Measurements from ENCODE around the gene AKR7A3.
"Not testable (repeated sequence)": the region's sequence is repeated elsewhere in the genome, so short reads cannot be mapped to it uniquely, and the experiment has no call there.

AKR7A3 gene

DNA sequence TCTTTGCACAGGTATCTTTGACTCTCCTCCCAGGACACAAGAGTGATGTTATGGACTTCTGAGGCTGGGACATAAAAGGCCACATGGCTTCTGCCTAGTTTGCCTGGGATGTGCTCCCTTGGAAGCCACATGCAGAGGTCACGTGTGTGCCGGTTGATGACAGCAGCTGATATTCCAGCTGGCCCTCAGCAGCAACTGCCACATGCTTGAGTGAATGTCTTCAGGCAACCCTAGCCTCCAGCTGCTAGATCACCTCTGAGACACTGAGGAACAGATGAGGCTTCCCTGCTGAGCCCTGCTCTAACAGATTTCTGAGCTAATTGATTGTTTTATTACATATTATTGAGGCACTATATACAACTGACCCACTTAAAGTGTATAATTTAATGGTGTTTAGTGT is 11.6 kb upstream of the AKR7A3 start:
- in situ Hi-C loops (cut with MboI; ENCODE audit: low sequenced_read_pairs) = no loop called here

- in situ Hi-C loops (cut with MboI; ENCODE audit: low sequenced_read_pairs) = no loop called here
These were observed 6.1 kb upstream of the AKR7A3 start for GRCh38 chr1:19294638-19295037.

- in situ Hi-C loops (cut with MboI; ENCODE audit: low sequenced_read_pairs) = no loop called here
These were observed 674 bp upstream of the AKR7A3 start for GRCh38 chr1:19289244-19289643.

DNA sequence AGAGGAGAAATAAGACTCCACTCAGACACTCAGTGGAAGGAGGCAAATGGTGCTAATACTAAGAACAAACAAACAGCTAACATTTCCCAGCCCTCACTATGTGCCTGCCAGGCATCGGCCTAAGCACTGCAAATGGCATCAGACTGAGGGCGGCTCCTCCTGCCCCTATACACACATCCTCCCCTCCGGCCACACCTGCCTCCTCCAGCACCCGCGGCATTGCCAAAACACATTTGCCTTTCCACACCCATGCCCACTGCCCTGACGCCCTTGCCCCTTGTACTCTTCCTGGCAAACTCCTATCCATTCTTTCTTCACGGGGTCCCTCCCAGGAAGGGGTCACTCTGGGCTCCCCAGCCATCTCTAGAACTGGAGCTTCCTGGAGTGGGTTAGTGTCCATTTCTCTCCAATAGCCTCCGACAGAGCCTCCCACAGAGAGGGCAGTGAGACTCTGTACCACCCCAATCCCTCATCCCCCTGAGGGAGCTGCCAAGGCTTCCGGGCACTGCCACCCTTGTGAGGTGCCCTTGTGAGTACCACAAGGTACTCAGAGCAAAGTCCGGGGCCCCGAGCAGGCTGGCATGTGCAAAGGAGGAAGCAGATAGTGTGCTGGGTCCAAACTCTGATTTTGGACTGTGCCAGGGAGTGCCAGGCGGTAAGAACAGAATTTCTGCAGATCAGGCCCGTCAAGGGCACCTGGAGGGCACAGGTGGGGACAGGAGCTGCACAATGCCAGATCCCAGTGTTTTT is 959 bp downstream of the AKR7A3 start:
- in situ Hi-C loops (cut with MboI; ENCODE audit: low sequenced_read_pairs) = no loop called here

GRCh38 chr1:19285807-19286206 is 2.8 kb downstream of the AKR7A3 start:
- in situ Hi-C loops (cut with MboI; ENCODE audit: low sequenced_read_pairs) = not testable (repeated sequence)

DNA sequence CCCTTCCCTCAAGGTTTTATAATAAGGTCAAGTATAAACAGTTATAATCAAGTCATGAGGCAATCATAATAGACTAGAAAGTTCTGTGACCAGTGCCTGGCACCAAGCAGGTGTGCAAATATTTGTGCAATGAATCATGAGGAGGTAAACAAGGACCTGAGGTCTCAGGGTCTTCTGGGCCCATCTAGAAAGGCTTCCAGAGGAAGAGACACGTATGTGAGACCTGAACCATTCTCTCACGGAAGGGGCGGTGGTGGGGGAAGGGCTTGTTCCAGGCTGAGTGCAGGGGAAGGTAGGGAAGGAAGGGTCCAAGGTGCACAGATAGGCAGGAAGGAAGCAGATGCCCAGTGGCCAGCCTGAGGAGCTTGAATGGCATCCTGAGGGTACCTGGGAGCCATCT is 3.2 kb downstream of the AKR7A3 start:
- in situ Hi-C loops (cut with MboI; ENCODE audit: low sequenced_read_pairs) = not testable (repeated sequence)

DNA sequence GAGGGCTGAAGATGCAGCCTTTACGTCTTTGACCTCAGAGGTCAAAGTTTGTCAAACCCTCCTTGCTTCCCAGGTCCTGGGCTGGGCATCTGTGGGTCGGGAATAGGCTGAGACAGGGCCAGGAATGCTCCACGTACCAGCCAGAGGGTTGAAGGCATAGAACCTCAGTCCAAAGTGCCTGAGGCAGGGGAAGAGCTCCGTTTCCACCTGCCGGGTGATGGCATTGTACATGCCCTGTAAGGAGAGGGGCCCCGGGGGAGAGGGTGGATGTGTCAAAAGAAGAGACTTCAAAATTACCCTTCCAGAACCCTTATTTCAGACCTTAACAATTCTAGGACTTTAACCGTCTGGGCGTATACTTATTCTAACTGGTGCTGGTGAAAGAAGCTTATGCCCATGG is 3.7 kb downstream of the AKR7A3 start:
- in situ Hi-C loops (cut with MboI; ENCODE audit: low sequenced_read_pairs) = no loop called here

DNA sequence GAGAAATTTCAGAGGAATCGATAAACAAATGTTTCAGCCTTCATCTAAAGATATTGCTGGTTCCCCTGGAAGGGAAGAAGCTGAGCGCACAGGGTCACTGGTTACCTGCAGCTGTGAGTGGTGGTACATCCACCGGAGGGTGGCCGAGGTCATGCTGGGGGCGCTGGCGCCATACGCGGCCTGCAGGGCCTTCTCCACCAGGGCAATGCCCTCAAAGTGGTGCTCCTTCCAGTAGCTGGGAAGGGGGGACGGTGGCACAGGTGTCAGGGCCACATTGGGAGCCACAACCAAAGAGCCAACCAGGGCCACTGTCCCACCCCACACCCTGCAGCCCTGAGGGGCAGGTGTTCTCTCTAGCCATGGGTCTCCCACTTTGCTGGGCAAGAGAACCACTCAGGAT is 4.7 kb downstream of the AKR7A3 start:
- in situ Hi-C loops (cut with MboI; ENCODE audit: low sequenced_read_pairs) = no loop called here

GRCh38 chr1:19274636-19275035 is 13.9 kb downstream of the AKR7A3 start:
- in situ Hi-C loops (cut with MboI; ENCODE audit: low sequenced_read_pairs) = no loop called here

DNA sequence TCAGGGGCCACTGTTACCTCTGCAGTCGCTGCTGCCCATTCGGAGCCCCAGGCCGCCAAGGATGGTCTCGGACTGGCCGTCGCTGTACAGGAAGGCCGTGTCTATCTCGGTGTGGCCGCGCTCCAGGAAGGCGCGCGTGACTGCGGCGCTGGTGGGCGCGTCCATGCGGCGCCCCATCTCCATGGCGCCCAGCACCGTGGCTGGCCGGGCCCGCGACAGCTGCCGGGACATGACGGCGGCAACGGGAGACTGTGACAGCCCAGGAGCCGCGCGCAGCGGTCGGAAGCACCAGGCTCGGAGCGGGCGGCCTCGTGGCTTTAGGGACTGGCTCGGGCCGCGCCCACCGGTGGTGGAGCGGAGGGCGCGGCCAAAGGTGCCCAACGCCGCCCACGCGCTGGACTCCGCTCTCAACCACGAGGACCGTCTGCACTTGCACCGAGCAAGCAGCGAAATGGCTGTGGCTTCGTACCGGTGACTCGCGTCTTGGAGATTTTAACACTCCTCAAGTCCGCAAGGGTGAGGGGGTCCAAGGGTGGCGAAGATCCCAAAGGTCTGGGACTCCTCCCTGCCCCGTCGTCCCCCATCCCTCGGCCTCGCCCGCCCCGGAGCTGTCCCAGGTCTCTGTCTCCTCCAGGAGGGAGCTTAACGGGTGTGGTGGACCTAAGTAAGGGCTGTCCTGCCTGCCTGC is 14.6 kb downstream of the AKR7A3 start:
- in situ Hi-C loops (cut with MboI; ENCODE audit: low sequenced_read_pairs) = not testable (repeated sequence)

GRCh38 chr1:19273106-19273843 is 15.3 kb downstream of the AKR7A3 start:
- in situ Hi-C loops (cut with MboI; ENCODE audit: low sequenced_read_pairs) = no loop called here

- in situ Hi-C loops (cut with MboI; ENCODE audit: low sequenced_read_pairs) = no loop called here
These were observed 16.5 kb downstream of the AKR7A3 start for GRCh38 chr1:19272064-19272463.

GRCh38 chr1:19270343-19270730 is 18.2 kb downstream of the AKR7A3 start:
- in situ Hi-C loops (cut with MboI; ENCODE audit: low sequenced_read_pairs) = not testable (repeated sequence)

- in situ Hi-C loops (cut with MboI; ENCODE audit: low sequenced_read_pairs) = not testable (repeated sequence)
These were observed 18.9 kb downstream of the AKR7A3 start for GRCh38 chr1:19269427-19270342.

GRCh38 chr1:19268445-19268844 is 20.1 kb downstream of the AKR7A3 start:
- in situ Hi-C loops (cut with MboI; ENCODE audit: low sequenced_read_pairs) = no loop called here

DNA sequence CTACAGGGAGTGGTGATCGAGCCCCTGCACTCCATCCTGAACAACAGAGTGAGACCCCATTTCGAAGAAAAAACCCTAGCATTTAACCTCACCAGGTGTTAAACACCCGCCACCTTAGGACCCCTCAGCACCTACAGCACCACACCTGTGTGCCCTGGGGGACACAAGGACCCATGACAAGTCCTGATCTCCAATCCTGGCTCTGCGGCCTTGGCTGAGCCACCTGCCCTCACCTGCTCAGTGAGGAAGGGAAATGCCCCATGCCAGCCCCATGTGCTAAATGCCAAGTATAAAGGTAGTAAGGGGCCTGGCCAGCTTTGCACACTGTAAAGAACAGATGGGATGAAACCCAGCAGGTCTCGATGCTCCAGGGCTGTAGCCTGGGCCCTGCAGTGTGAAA is 25.8 kb downstream of the AKR7A3 start:
- in situ Hi-C loops (cut with MboI; ENCODE audit: low sequenced_read_pairs) = no loop called here

- in situ Hi-C loops (cut with MboI; ENCODE audit: low sequenced_read_pairs) = no loop called here
These were observed 26.5 kb downstream of the AKR7A3 start for GRCh38 chr1:19262047-19262446.

- in situ Hi-C loops (cut with MboI; ENCODE audit: low sequenced_read_pairs) = no loop called here
These were observed 28.1 kb downstream of the AKR7A3 start for GRCh38 chr1:19260211-19261138.

DNA sequence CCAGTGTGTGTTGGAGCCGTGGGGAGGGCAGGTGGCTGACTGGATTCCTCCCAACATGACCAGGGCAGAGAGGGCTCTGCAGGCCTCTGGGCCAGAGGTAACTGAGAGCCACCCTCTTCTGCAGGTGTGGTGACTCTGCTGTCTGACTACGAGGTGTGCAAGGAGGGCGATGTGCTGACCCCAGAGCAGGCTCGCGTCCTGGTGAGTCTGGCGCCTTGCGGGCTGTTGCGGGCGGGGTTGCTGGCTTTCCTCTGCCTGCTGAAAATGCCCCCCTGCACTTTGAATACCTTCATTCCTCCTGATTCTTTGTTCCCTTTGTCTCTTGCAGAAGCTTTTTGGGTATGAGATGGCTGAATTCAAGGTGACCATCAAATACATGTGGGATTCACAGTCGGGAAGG is 30.2 kb downstream of the AKR7A3 start:
- in situ Hi-C loops (cut with MboI; ENCODE audit: low sequenced_read_pairs) = no loop called here
